GM21515 (cell line): ENCODE data around the gene CRYGN.

Source experiments
- ATAC-seq: cut with Tn5 transposase; IDR thresholded peaks from one replicate; pipeline ENCODE4 v1.9.1; 2021; ENCODE audit not compliant: unreplicated experiment

Gene CRYGN

GRCh38 chr7:151439855-151440798, at the start of gene CRYGN:
TSS of gene CRYGN (minus strand) at chr7:151440141. CDS start at chr7:151439917, 224 bp downstream.
- no peak for ATAC-seq

- ATAC-seq = no peak
Measured at GRCh38 chr7:151489498-151489897, 49.6 kb upstream of the CRYGN start.

- ATAC-seq = no peak
Measured at GRCh38 chr7:151488096-151488495, 48.2 kb upstream of the CRYGN start.

- ATAC-seq = no peak
Measured at GRCh38 chr7:151487228-151487627, 47.3 kb upstream of the CRYGN start.

- ATAC-seq = no peak
Measured at GRCh38 chr7:151486074-151486473, 46.1 kb upstream of the CRYGN start.

GRCh38 chr7:151484971-151485707, 45.2 kb upstream of the CRYGN start:
- no peak for ATAC-seq

- ATAC-seq = no peak
Measured at GRCh38 chr7:151483711-151483983, 43.7 kb upstream of the CRYGN start.

GRCh38 chr7:151482883-151483710, 43.2 kb upstream of the CRYGN start:
- ATAC-seq = no peak

GRCh38 chr7:151481650-151482505, 41.9 kb upstream of the CRYGN start:
- no peak for ATAC-seq

- ATAC-seq = no peak
Measured at GRCh38 chr7:151477867-151478266, 37.9 kb upstream of the CRYGN start.

- ATAC-seq = peak; percentile 38
Measured at GRCh38 chr7:151472644-151473380, 32.9 kb upstream of the CRYGN start.

GRCh38 chr7:151470711-151471110, 30.8 kb upstream of the CRYGN start:
- no peak for ATAC-seq

GRCh38 chr7:151469281-151469680, 29.3 kb upstream of the CRYGN start:
- no peak for ATAC-seq

GRCh38 chr7:151468217-151469018, 28.5 kb upstream of the CRYGN start:
- ATAC-seq = no peak

- ATAC-seq = no peak
Measured at GRCh38 chr7:151465169-151465568, 25.2 kb upstream of the CRYGN start.

GRCh38 chr7:151462306-151462779, 22.4 kb upstream of the CRYGN start:
- ATAC-seq = no peak

- no peak for ATAC-seq
Measured at GRCh38 chr7:151461942-151462230, 21.9 kb upstream of the CRYGN start.

- ATAC-seq = no peak
Measured at GRCh38 chr7:151461096-151461941, 21.4 kb upstream of the CRYGN start.
